HG03108 (cell line): ENCODE measurements around the gene ZNF501.

ENCODE experiments used
- ATAC-seq: cut with Tn5 transposase; IDR thresholded peaks from one replicate; pipeline ENCODE4 v1.9.1; 2021; ENCODE audit warnings: moderate library complexity; ENCODE audit not compliant: unreplicated experiment

ZNF501 gene

DNA sequence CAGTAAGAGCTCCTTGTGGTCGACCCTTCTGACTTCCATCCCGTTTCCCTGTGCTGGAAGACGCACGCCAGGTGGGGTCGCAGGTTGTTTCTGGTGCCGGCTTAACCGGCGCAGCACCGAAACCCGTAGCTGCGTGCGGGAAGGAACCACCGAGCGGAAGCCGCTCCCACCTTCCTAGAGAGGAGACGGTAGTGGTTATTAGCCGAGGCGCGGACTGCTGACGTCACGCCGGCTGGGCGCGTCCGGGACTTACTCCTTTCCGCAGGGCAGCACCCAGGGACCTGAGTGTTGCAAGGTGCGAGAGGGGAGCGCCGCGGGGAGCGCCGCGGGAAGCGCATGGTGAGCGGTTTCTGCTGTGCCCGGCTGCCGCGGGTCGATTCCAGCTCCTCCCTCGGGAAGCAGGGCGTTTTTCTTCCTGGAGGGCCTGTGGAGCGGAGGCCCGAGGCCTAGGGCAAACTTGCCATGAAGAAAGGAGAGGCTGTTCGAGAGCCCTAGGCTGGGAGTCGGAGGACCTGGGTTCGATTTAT is at the start of gene ZNF501:
TSS of gene ZNF501 (plus strand) at position 252 of the 527 bp plus-strand sequence. CDS start 4,787 bp downstream, outside the sequence.
- no peak for ATAC-seq

DNA sequence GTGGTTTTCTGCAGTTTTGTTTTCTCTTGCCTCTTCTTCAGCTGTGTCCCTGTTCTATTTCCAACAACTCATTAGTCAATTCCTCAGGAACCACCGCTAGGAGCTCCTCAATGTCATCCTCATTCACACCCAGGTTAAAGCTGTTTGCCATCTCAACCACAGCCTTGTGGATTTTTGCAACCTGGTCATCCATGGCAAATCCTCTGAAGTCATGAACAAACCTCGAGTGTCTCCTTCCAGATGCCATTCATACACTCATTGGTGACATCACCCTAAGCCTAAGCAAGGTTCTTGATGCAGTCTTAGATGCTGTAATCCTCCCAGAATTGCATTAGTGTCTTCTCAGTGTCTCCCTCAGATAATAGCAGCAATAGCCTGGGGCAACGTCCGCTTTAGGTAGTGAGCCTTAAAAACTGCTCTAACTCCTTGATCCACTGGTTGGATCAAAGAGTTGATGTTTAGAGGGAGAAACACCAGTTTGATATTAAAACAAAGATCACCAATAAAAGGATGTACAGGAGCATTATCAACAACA is 48.4 kb upstream of the ZNF501 start:
- no peak for ATAC-seq

DNA sequence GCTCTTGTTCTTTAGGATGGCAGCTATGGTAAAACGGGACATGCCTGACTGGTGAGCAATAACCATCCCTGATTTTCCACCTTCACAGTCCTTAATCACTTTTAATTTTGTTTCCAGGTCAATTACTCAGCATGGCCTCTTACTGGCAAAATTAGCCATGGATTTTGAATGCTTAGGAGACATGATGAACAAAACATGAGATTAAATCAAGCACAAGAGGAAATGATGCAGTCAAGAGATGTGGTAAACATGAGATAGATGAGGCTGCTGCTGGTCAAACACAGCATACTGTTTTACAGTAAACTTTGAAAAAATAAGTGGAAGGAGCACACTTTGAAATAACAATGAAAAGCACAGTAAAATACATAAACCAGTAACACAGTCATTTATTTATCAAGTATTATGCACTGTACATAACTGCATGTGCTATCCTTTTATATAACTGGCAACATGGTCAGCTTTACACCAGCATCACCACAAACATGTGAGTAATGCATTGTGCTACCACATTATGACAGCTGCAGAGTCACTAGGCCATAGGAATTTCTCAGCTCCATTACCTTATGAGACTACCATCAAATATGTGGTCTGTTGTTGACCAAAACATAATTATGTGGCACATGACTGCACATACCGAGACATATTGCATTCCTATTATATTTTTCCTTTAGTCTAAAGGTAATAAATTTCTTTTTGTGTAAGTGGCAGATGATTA is 47.1 kb upstream of the ZNF501 start:
- ATAC-seq, result no peak

DNA sequence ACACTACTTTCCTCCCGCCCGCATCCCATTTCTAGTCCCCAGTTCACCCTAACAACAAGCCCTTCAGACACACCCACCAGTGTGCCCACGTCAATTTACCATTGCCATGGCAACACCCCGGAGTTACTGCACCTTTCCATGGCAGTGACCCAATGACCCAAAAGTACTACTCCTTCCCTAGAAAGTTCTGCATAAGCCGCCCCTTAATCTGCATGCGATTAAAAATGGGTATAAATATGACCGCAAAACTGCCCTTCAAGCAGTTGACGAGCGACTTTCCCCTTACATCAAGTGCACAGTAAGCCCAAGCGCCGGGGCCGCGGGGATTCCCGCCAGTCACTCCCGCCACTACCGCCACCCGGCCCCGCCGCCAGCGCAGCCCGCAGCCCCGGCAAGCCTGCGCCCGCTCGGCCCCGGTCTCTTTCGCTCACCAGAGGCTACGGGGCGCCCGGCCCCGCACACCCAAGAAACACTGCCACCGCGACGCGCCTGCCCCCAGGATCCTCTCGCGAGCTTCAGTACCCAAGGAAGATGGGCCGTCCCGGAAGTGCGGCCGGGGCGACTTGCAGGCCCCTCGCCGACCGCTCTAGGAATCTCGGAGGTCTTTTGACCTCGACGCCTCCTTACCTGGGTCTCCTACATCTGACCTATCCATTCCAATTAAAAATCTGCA is 44.2 kb upstream of the ZNF501 start:
- ATAC-seq, result peak; percentile 86

DNA sequence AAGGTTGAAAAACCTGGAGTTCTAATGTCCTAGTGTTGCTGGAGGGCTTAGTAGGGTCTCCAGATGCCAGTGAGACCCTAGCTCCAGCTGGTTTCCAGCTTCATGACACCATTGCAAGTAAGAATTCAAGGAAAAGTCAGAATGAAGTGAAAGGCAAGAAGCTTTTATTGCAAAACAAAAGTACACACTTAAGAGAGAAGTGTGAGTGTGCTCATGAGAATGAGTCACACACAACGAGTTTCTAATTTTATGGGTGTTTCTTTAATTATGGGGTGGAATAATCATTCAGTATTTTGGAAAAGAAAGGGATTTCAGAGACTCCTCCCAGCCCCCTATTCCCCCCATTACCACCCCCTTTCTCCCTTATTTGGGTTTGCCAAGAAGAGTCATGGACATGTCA is 41.5 kb upstream of the ZNF501 start:
- ATAC-seq, result no peak

DNA sequence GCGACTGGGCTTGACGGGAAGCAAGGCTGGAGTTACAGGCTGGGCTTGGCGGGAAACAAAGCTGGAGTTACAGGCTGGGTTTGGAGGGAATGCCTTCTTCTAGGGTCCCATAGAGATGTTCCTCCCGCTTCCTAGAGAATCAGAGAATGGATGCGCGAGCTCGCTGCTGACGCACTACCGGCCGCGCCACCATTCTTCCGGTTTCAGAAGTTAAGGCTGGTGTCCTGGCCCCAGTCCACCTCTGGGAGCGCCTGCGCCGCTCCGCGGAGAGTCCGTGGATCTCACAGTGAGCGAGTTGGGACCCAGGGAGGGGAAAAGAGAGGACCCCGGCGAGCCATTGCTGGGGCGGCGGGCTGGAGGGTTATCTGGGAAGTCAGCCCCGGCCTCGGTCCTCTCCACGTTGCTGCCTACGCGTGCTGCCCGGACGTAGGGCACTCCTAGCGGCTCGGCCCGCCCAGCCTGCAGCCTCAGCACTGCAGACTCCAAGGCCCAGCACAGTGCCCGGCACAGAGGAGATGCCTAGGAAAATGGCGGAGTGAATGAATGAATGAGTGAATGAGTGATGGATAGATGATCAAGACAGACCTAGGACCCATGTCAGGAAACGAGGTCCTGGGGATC is 16.9 kb upstream of the ZNF501 start, which contains the start of gene ZNF502:
TSS of gene ZNF502 (plus strand) at position 206 of the 621 bp plus-strand sequence. CDS start 7,602 bp downstream, outside the sequence.
- ATAC-seq, result no peak

DNA sequence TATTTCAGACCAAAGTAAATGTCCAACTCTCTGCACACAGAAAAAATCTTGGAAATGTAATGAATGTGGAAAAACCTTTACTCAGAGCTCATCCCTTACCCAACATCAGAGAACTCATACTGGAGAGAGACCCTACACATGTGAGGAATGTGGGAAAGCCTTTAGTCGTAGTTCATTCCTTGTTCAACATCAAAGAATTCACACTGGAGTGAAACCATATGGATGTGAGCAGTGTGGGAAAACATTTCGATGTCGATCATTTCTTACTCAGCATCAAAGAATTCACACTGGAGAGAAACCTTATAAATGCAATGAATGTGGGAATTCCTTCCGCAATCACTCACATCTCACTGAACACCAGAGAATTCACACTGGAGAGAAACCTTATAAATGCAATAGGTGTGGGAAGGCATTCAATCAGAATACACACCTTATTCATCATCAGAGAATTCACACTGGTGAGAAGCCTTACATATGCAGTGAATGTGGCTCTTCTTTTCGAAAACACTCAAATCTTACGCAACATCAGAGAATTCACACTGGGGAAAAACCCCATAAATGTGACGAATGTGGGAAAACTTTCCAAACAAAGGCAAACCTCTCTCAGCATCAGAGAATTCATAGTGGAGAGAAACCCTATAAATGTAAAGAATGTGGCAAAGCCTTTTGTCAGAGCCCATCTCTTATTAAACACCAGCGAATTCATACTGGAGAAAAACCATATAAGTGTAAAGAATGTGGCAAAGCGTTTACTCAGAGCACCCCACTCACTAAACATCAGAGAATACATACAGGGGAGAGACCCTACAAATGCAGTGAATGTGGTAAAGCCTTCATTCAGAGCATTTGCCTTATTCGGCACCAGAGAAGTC is 8.0 kb upstream of the ZNF501 start:
- no peak for ATAC-seq

DNA sequence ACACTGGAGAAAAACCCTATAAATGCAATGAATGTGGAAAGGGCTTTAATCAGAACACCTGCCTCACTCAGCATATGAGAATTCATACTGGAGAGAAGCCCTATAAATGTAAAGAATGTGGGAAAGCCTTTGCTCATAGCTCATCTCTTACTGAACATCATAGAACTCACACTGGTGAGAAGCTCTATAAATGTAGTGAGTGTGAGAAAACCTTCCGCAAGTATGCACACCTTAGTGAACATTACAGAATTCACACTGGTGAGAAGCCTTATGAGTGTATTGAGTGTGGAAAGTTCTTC is 7.4 kb upstream of the ZNF501 start:
- ATAC-seq, result no peak

DNA sequence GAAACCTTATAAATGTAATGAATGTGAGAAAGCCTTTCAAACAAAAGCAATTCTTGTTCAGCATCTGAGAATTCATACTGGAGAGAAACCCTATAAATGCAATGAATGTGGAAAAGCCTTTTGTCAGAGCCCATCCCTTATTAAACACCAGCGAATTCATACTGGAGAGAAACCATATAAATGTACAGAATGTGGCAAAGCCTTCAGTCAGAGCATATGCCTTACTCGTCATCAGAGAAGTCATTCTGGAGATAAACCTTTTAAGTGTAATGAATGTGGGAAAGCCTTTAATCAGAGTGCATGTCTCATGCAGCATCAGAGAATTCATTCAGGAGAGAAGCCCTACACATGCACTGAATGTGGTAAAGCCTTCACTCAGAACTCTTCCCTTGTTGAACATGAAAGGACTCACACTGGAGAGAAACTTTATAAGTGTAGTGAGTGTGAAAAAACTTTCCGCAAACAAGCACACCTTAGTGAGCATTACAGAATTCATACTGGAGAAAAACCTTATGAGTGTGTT is 5.3 kb downstream of the ZNF501 start:
- ATAC-seq, result no peak

DNA sequence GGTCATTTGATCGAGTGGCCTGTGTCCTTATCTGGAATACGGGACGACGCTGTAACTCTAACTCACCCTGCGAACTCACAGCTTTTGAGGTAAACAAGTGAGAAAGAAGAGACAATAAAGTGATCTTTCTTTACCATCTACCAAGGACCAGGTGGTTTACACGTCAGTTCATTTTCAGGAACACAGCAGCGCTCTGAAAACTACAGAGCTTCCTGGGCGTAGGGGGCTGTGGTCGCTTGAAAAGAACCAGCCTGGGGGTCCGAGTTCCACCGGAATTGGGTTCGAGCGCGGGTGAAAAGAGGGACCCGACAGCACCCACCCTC is 31.6 kb downstream of the ZNF501 start:
- ATAC-seq, result no peak

DNA sequence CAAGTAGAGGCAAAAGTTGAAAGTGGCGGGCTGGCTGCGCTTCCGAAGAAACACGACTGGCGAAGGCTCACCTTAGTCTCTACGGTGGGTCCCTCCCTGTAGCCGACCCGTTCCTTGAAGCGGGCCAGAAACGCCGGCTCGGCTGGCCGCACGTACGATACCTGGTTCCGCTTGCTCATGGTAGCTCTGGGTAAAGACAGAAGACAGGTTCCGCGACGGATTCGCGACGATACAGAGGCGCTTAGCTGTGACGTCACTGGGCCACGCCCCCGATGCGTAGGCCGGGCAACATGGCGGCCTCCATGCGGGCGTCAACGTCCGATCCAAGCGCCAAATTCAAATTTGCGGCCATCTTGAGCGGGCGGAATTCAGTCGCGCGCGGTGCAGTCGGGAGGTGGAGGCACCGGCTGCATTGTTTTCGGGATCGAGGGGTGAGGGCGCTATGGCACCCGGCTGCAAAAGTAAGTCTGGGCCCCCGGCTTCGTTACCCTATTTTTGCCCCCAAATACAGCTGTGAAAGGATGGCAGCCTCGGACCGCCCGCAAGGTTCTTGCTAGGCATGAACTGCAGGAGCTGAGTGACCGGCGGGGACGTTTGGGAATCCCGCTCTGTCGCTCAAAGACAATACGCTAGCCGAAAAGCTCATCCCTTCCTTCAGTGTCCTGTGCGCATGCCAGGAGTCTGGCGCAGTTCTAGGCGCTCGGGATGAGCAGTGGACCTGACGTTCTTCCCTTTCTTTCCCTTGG is 32.2 kb downstream of the ZNF501 start, which contains the start of the genes KIAA1143 and KIF15:
TSS of gene KIAA1143 (minus strand) at position 196 of the 746 bp plus-strand sequence. CDS start at position 179, 17 bp downstream.
TSS of gene KIF15 (plus strand) at position 371 of the 746 bp plus-strand sequence. CDS start at position 443, 72 bp downstream.
- ATAC-seq, result peak; percentile 87

DNA sequence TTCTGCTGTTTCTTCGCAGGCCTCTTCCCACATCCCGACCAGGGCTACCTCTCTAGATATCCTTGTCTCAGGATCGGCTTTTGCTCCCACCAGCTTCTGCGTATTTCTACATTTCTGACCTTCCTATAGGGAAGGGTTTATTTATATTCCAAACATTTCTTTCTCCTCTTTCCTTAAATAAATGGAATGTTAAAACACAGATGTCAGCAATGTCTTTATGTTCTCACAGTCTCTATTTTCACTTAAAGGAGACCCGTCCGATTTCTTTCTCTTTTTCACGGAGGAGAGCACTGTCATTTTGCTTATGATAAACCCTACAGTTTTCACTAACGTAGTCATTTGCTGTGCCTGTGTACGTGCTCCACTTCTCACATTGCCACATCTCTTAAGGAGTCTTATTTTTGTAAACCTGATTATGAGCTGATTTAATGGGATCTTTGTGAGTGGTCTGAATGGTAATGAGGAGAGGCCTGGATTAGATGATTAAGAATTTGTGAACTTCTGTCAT is 32.8 kb downstream of the ZNF501 start:
- ATAC-seq, result no peak

DNA sequence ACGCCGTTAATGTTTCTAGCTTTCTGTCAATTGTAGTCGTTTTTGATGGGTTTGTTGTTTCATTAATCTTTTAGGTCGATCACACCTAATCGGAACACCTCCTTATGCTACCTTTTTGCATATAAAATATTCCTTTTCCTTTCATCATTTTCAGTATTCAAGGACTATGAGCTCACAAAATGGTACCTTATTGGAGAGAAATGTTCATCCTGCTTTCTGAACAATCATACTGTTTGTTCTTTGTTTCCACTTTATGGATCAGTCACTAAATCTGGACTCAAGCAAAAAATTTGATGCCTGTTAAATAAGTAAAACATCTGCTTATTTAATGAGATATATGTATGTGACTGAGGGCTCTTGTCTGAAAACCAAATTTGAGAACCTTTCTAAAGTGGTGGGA is 33.3 kb downstream of the ZNF501 start:
- no peak for ATAC-seq

DNA sequence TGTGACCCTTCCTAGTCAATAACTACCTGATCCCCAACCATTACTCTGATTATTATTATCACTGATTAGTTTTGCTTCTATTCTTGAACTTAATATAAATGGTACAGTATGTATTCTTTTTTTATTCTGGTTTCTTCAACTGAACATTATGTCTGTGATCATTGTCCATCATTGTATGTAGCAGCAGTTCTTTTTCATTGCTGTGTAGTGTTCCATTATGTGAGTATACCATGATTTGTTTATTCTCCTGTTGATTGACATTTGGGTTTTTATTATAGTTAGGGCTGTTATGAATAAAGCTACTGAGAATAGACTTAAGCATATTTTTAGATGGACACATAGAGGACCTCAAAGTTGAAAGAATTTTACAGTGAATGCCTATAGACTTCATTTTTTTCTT is 34.8 kb downstream of the ZNF501 start:
- no peak for ATAC-seq

DNA sequence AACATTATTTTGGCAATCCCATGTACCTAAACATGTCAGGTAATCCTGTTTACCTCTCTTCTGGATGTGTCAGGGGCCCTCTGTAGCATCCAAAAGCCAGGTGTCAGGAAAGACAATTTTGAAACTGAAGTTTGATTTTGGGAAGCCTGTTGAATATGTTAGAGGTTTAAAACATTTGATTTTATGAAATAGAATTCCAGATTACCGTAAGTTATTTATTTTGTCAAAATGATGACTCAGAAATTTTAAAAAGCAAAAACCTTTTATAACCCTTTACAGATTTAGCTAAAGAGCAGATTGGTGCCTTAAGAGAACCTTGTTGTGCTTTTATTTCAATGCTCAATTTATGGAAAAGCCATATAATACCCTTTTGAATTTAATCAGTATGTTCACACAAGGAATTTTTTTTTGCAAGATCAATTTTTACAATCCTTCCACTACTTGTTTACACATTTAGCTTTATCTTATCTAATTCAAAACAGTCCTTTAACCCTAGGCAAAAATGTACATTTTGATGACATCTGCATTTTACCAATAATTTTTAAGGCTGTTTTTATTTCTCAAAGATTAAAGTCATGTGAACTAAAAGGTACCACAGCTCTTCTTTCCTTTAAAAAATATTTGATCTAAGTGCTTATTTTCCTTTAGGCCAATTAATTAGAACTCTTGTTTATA is 42.1 kb downstream of the ZNF501 start:
- ATAC-seq, result no peak

DNA sequence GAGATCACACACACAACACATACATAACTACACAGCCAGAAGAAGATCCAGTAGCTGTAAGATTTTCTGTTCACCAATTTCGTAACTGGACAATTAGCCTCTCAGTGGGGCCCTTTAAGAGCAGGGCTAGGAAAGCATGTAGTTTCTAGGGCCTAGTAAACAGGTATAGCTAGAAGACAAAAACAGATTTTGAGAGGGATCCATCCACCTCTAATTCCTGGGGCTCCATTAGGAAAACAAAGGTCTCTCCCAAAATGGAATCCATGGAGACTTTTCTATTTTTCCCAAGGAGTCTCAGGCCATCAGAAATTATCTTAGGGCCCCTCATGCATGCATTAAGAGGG is 42.6 kb downstream of the ZNF501 start:
- ATAC-seq, result no peak

DNA sequence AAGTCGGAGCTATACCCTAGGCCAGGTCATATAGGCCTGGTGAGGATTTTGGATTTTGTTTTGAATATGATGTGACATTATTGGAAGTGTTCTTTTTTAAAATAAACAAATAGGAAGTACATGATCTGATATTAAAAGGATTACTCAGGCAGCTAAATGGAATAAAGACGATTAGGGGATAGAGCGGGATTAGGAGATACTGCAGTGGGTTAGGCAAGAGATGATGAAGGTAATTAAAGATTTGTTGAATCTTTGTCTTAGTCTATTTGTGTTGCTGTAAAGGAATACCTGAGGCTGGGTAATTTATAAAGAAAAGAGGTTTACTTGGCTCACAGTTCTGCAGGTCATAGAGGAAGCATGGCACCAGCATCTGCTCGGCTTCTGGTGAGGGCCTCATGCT is 53.5 kb downstream of the ZNF501 start:
- no peak for ATAC-seq
